HepG2 (cell line): ENCODE results near the gene RAD54L2. TPM values are rescaled to one million over a fixed set of nuclear protein-coding genes. Genes with fewer than 3 reads are reported as not detected.
A peak's percentile ranks its signal among the peaks of the same experiment; 100 is the strongest.

Experiments used
- ATAC-seq: fragments of 200-7000 bp; cut with Tn5 transposase; 3 replicates; pipeline ENCODE4 v1.9.1; 2020; ENCODE audit warnings: mild to moderate bottlenecking, moderate library complexity
- BruUV-seq: library from RNA; stranded (reverse); fragments of 400-500 nt; replicated peaks from 2 replicates; lab custom pipeline; 2021; lab: Mats Ljungman, UMichigan
- CTCF ChIA-PET: fragments of 300-600 bp; formaldehyde crosslinking; extraction: SDS; loops from one replicate; lab custom pipeline; 2021; ENCODE audit warnings: low total read pairs, inconsistent platforms, low intra/inter-chr PET ratio; lab: Yijun Ruan, JAX
- POLR2A ChIA-PET: fragments of 350-600 bp; sonication (Branson Sonifier 250); formaldehyde crosslinking; loops from one replicate; lab custom pipeline; 2020; ENCODE audit warnings: antibody characterized with exemption, inconsistent platforms; lab: Yijun Ruan, JAX
- DNase-seq: peaks from one replicate; pipeline ENCODE4 v3.0.0-alpha.2; 2015; ENCODE audit warnings: low spot score
- FAIRE-seq: peaks from 3 replicates; lab custom pipeline; 2011; peaks lifted over from hg19 to GRCh38; lab: Jason Lieb, UNC
- H2AFZ ChIP-seq: one replicate; pipeline ENCODE4 v1.6.1; 2011; ENCODE audit warnings: low read length, inconsistent platforms
- H3K27ac ChIP-seq: fragments of 300-600 bp; 3 replicates; pipeline ENCODE4 v1.8.0; 2011; ENCODE audit warnings: mixed run types, mild to moderate bottlenecking, mixed read lengths, low read length, inconsistent platforms; ENCODE audit not compliant: insufficient read depth; ENCODE audit errors: extremely low read length
- H3K27me3 ChIP-seq, 2 experiments: fragments of 200-600 bp in 1 of 2; 2 replicates in 1 of 2; 3 replicates in 1 of 2; pipeline versions ENCODE4 v1.6.0 to v1.8.0; 2011; ENCODE audit warnings: low read length in 2 of 2, mild to moderate bottlenecking in 2 of 2, moderate library complexity in 2 of 2, inconsistent platforms in 1 of 2; ENCODE audit not compliant: insufficient read depth in 2 of 2, control insufficient read depth in 1 of 2
- H3K36me3 ChIP-seq, 2 experiments: fragments of 200-600 bp in 1 of 2; replicated peaks in 1 of 2; 2 replicates in 1 of 2; 3 replicates in 1 of 2; pipeline versions ENCODE4 v1.5.1 to v1.8.0; 2011; ENCODE audit warnings: low read length in 2 of 2, inconsistent platforms in 1 of 2; ENCODE audit not compliant: insufficient read depth in 2 of 2, control insufficient read depth in 1 of 2
- H3K4me1 ChIP-seq: 2 replicates; pipeline ENCODE4 v1.5.1; 2012; ENCODE audit warnings: low read length, inconsistent platforms; ENCODE audit not compliant: insufficient read depth
- H3K4me2 ChIP-seq: 2 replicates; pipeline ENCODE4 v1.6.0; 2011; ENCODE audit warnings: low read depth, low read length, inconsistent platforms
- H3K4me3 ChIP-seq, 3 experiments: fragments of 200-600 bp in 1 of 3; sonication (generic), shearing (Covaris generic) in 1 of 3; replicated peaks in 1 of 3; 2 replicates each; pipeline ENCODE4 v1.5.1; 2011 to 2016; ENCODE audit warnings: low read length in 3 of 3, inconsistent platforms in 2 of 3, low read depth in 2 of 3, mild to moderate bottlenecking in 2 of 3, control low read depth in 1 of 3, mixed read lengths in 1 of 3; ENCODE audit not compliant: insufficient read depth in 1 of 3
- H3K79me2 ChIP-seq: one replicate; pipeline ENCODE4 v1.6.1; 2011; ENCODE audit warnings: low read length, inconsistent platforms; ENCODE audit not compliant: insufficient read depth
- H3K9ac ChIP-seq: 2 replicates; pipeline ENCODE4 v1.6.0; 2011; ENCODE audit warnings: mild to moderate bottlenecking, low read depth, low read length, inconsistent platforms; ENCODE audit not compliant: insufficient read depth
- H3K9me3 ChIP-seq: 2 replicates; pipeline ENCODE4 v1.5.1; 2012; ENCODE audit warnings: mild to moderate bottlenecking, low read length
- H4K20me1 ChIP-seq: 2 replicates; pipeline ENCODE4 v1.6.0; 2011; ENCODE audit warnings: inconsistent platforms, mild to moderate bottlenecking, low read length, moderate library complexity; ENCODE audit not compliant: insufficient read depth
- NCOA5 ChIP-seq: sonication (generic); formaldehyde crosslinking; IDR thresholded peaks from 2 replicates; pipeline ENCODE4 v1.4.0; 2020; ENCODE audit warnings: missing genetic modification reagents
- ZNF3 ChIP-seq: IDR thresholded peaks from 2 replicates; pipeline ENCODE4 v1.7.0; 2017; ENCODE audit warnings: inconsistent platforms
- ZNF891 ChIP-seq: sonication (generic); formaldehyde crosslinking; IDR thresholded peaks from 2 replicates; pipeline ENCODE4 v1.5.0; 2020; ENCODE audit warnings: mild to moderate bottlenecking, missing genetic modification reagents
- WGBS: methylation state at CpG from one replicate; pipeline ENCODE4 v1.1.6; 2017; ENCODE audit warnings: low lambda C conversion rate; 5-methylcytosine and 5-hydroxymethylcytosine counted together
- in situ Hi-C: cut with HindIII; loops from 2 replicates; pipeline ENCODE4 v1.10.0; 2017; ENCODE audit warnings: low pct_unique_long_range_greater_than_20kb; ENCODE audit not compliant: extremely low pct_ligation_motif_present
- intact Hi-C: fragments of 100-400 bp; cut with micrococcal nuclease; formaldehyde crosslinking; loops from one replicate; pipeline ENCODE4 v1.10.0; 2022; ENCODE audit not compliant: unreplicated experiment
- polyA plus RNA-seq, 8 experiments: library from polyadenylated mRNA; depleted of rRNA in 3 of 8; stranded (reverse) in 7 of 8; unstranded in 1 of 8; fragments of >200 nt; fragmentation: Illumina TruSeq in 4 of 8; extraction: Trizol in 4 of 8; gene quantifications; 2 replicates each; pipeline versions ENCODE4 v1.2.1 to v1.2.3, GENCODE V29; 2011 to 2016; ENCODE audit warnings: low read depth in 4 of 8, missing spikeins in 1 of 8, mixed read lengths in 1 of 8; ENCODE audit not compliant: insufficient read depth in 1 of 8
- total RNA-seq, 5 experiments: library from RNA; depleted of rRNA; stranded (reverse); fragments of >200 nt; fragmentation: Illumina TruSeq; extraction: Trizol; gene quantifications; 2 replicates each; pipeline ENCODE4 v1.2.3, GENCODE V29; 2016; ENCODE audit warnings: low read depth in 1 of 5

Gene RAD54L2
- total and polyA plus RNA-seq, 2 of the 13 experiments (the other 11 are each of a cell fraction or from before 2014, with no cell fraction given) = 5.5 to 14.8 TPM

GRCh38 chr3:51544011-51544775, 5.7 kb downstream of the RAD54L2 start:
- ChIA-PET POLR2A (no interaction called here), CTCF (no interaction called here)
- peaks cover 42% of the 10 kb centered on the region for H3K4me1 ChIP-seq
- no peak overlapping the region for H3K27ac ChIP-seq
- ATAC-seq (no peak), FAIRE-seq (no peak)
- no peaks in the 10 kb centered on the region for H4K20me1 ChIP-seq
- H3K27me3 ChIP-seq = no peaks in the 10 kb centered on the region
- TF ChIP-seq NCOA5 (CRISPR knock-in tag) = no peak
- TF ChIP-seq ZNF3 = peak; percentile 68; the same call in 1 of the 2 replicates
- TF ChIP-seq, all 625 proteins: peak for 1
- Histone ChIP-seq H2AFZ (no peak overlapping the region), H3K79me2 (peaks cover 39% of the 10 kb centered on the region), H3K9ac (no peak overlapping the region), H3K4me2 (no peak overlapping the region), H3K4me3 (no peak overlapping the region), H3K9me3 (no peaks in the 10 kb centered on the region), H3K36me3 (0 out of 5 replicates have a peak, but pooled peaks cover 1 to 11% of the 10 kb centered on the region in 2 experiments)
- in situ Hi-C loops = no loop called here
- 100% methylated on average over 3 of the region's 3 CpGs for WGBS
- no peak for DNase-seq
- BruUV-seq = no TSS peak
- intact Hi-C loops = no loop called here

DNA sequence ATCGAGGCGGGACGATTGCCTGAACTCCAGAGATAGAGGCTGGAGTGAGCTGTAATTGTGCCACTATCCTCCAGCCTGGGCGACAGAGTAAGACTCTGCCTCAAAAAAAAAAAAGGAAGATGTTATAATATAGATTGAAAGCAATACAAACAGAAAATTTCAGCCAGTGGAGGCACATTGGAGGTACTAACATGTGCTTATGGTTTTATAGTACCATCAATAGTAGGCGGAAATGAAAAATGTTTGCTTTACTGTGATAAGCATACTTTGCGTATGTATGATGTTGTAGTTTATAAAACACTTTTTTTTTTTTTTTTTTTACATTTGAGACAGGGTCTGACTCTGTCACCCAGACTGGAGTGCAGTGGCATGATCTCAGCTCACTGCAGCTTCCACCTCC, 8.8 kb downstream of the RAD54L2 start:
- no peak overlapping the region for H2AFZ ChIP-seq
- POLR2A ChIA-PET = no interaction called here
- FAIRE-seq = no peak
- no peak for TF ChIP-seq ZNF891 (CRISPR knock-in tag)
- no peak overlapping the region for H3K9ac ChIP-seq
- H3K4me2 ChIP-seq = no peak overlapping the region
- H3K4me1 ChIP-seq = peaks cover 32% of the 10 kb centered on the region
- no peaks in the 10 kb centered on the region for H4K20me1 ChIP-seq
- in situ Hi-C loops (no loop called here), intact Hi-C loops (no loop called here)
- H3K4me3 ChIP-seq = no peak overlapping the region
- H3K36me3 ChIP-seq = peaks cover 1 to 13% of the 10 kb centered on the region in 2 experiments; a peak in 1 of 5 replicates
- no peak for DNase-seq
- CTCF ChIA-PET = no interaction called here
- WGBS = 97% methylated on average over 6 of the region's 6 CpGs
- H3K27ac ChIP-seq = no peak overlapping the region
- H3K79me2 ChIP-seq = peaks cover 15% of the 10 kb centered on the region
- no peak for ATAC-seq
- H3K9me3 ChIP-seq = no peaks in the 10 kb centered on the region
- H3K27me3 ChIP-seq = no peaks in the 10 kb centered on the region
- BruUV-seq = no TSS peak
